Body of pancreas (tissue), 4 donors: ENCODE data around the gene HHAT. TPM values are rescaled to one million over a fixed set of nuclear protein-coding genes. Genes with fewer than 3 reads are reported as not detected.

Experiments used
- ATAC-seq: fragments of 150-250 bp; one replicate; pipeline ENCODE4 v1.9.1; 2016
- DNase-seq, 4 donors: peaks; one replicate each; pipeline ENCODE4 v3.0.0-alpha.2; 2019
- H3K27ac ChIP-seq, 4 donors: fragments of 200-600 bp; sonication (generic); 1 replicate in 3 of 4; 2 replicates in 1 of 4; pipeline versions ENCODE4 v1.5.1 to v1.6.1; 2016 to 2019; ENCODE audit warnings: mild to moderate bottlenecking in 1 of 4, mixed read lengths in 1 of 4, moderate library complexity in 1 of 4
- H3K27me3 ChIP-seq, 2 donors: fragments of 200-600 bp; sonication (generic); one replicate each; pipeline ENCODE4 v1.6.0; 2016; ENCODE audit warnings: mild to moderate bottlenecking in 1 of 2
- H3K36me3 ChIP-seq, 2 donors: fragments of 200-600 bp; sonication (generic); replicated peaks in 1 of 2; 2 replicates each; pipeline ENCODE4 v1.5.1; 2016; ENCODE audit warnings: low read depth in 2 of 2; ENCODE audit not compliant: insufficient read depth in 1 of 2
- H3K4me1 ChIP-seq: fragments of 200-600 bp; sonication (generic); one replicate; pipeline ENCODE4 v1.6.0; 2016
- H3K4me3 ChIP-seq, 2 donors: fragments of 200-600 bp; sonication (generic); 1 replicate in 1 of 2; 2 replicates in 1 of 2; pipeline ENCODE4 v1.5.1; 2016 to 2019
- H3K9me3 ChIP-seq, 3 donors: fragments of 200-600 bp; sonication (generic); 1 replicate in 2 of 3; 2 replicates in 1 of 3; pipeline ENCODE4 v1.5.1; 2016
- POLR2A ChIP-seq, 3 donors: fragments of 450-650 bp; IDR thresholded peaks; one replicate each; pipeline ENCODE4 v1.6.1; 2016; ENCODE audit warnings: antibody characterized with exemption in 3 of 3, mild to moderate bottlenecking in 2 of 3
- WGBS, 2 donors: methylation state at CpG; one replicate each; pipeline ENCODE4 v1.1.5; 2017; 5-methylcytosine and 5-hydroxymethylcytosine counted together
- intact Hi-C: fragments of 100-400 bp; cut with DNase I; formaldehyde crosslinking; loops from one replicate; pipeline ENCODE4 v1.15.1; 2023
- total RNA-seq, 2 donors: library from RNA; depleted of rRNA; stranded (reverse); fragments of >200 nt; gene quantifications; one replicate each; pipeline ENCODE4 v1.1.0, GENCODE V29; 2016
- TF ChIP-seq, protein P1 (sequence below), 7 experiments: fragments of 450-650 bp in 4 of 7; fragments of 200-600 bp in 3 of 7; sonication (generic) in 3 of 7; IDR thresholded peaks; one replicate each; pipeline ENCODE4 v1.5.1; 2016 to 2019; ENCODE audit warnings: antibody characterized with exemption in 7 of 7

The HHAT gene
- total RNA-seq, 2 donors from 2014 or later: 4.4 to 19.4 TPM

DNA sequence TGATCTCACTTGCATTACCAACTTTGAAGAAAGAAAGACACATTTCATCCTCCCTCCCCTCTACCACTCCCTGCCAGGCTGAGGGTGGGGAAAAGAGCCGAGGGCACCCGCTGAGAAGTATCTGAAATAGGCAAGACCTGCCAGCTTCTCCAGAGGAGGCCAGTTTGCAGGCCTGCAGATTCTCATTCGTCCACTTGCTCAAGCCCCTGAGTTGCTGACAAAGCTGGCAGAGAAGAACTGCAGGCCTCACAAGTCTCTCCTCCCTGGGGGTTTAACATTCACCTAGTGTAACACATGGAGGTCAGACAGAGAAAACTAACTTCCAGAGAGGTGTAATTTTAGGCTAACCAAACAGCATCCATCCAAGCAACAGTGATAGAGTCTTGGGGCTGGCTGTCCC, 376.4 kb downstream of the HHAT start:
- 77 to 93% methylated on average over 2 to 3 of the region's 3 CpGs for WGBS, 2 donors
- TF ChIP-seq POLR2A (IDR thresholded peaks at IDR 0.05): no peak
- TF ChIP-seq, protein P1, sequence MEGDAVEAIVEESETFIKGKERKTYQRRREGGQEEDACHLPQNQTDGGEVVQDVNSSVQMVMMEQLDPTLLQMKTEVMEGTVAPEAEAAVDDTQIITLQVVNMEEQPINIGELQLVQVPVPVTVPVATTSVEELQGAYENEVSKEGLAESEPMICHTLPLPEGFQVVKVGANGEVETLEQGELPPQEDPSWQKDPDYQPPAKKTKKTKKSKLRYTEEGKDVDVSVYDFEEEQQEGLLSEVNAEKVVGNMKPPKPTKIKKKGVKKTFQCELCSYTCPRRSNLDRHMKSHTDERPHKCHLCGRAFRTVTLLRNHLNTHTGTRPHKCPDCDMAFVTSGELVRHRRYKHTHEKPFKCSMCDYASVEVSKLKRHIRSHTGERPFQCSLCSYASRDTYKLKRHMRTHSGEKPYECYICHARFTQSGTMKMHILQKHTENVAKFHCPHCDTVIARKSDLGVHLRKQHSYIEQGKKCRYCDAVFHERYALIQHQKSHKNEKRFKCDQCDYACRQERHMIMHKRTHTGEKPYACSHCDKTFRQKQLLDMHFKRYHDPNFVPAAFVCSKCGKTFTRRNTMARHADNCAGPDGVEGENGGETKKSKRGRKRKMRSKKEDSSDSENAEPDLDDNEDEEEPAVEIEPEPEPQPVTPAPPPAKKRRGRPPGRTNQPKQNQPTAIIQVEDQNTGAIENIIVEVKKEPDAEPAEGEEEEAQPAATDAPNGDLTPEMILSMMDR (IDR thresholded peaks at IDR 0.05): no peak
- Histone ChIP-seq H3K4me3 (no peak overlapping the region), H3K27ac (no peak overlapping the region), H3K36me3 (no peaks in the 10 kb centered on the region), H3K4me1 (peaks cover 5% of the 10 kb centered on the region), H3K27me3 (no peaks in the 10 kb centered on the region), H3K9me3 (no peaks in the 10 kb centered on the region)
- intact Hi-C loops: no loop called here
- DNase-seq (no peak), ATAC-seq (no peak)

DNA sequence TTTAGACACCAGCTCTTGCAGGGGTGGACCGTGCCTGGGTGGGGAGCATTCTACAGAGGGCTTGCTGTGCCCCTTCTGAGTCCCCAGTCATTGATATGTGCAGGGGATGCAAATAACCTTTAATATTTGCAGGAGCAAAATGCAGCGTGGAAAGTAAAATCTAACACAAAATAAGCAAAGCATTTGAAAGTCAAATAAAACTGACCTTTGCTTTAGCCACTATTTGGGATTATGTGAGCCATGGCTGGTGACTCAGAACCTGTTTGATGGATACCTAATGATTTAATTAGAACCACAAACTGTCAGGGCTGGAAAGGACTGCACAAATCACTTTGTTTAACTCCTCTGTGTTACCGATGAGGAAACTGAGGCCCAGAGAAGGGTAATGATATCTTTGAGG, 377.5 kb downstream of the HHAT start:
- no peak overlapping the region for H3K4me3 ChIP-seq
- intact Hi-C loops: no loop called here
- no peaks in the 10 kb centered on the region for H3K27me3 ChIP-seq
- no peaks in the 10 kb centered on the region for H3K4me1 ChIP-seq
- DNase-seq (no peak), ATAC-seq (no peak)
- no peak overlapping the region for H3K27ac ChIP-seq
- WGBS, 2 donors: 64 to 75% methylated on average over 3 of the region's 3 CpGs
- H3K9me3 ChIP-seq: no peaks in the 10 kb centered on the region
- H3K36me3 ChIP-seq: no peaks in the 10 kb centered on the region
- TF ChIP-seq, protein P1 (IDR thresholded peaks at IDR 0.05): no peak
- no peak for TF ChIP-seq POLR2A (IDR thresholded peaks at IDR 0.05)

DNA sequence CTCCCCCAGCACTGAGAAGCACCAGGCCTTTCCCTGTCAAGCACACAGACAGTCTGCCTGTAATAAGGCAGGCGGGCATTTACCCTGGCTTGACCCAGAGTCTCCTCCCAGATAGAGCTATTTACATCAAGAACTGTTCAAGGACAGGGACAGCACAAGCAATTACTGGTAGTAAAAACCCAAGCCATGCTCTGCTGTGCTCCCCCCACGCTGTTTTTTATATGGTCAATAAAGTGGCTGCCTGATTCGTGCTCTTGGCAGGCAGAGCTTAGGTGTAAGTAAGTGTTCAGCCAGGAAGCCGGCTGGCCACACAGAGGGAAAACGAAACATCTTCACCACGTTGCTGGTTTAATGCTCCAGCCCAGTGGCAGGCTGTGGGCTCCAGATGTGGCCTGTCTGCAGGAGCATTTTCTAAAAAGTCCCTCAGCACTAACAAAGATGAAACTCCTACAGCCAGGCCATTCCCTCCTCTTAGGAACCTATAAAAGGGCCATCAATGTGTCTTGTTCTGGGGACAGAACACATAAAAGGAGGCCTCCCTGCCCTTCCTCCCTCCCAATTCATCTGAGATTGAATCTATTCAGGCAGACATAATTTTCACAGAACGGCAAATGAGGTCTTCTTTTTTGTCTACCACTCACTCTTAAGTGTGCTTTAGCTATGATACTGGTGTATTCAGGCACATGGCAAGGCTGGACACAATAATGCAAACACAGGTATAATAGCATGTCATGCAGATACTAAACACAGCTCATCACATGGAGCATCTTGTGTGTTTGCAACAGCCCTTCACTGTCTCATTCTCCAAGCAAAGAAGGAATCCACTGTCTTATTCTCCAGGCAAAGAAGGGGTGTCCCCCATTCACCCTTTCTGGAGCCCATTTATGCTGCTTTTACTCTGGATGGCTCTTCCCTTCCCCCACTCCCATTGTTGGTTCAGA, 378.9 kb downstream of the HHAT start:
- DNase-seq: no peak
- no peaks in the 10 kb centered on the region for H3K36me3 ChIP-seq
- H3K4me1 ChIP-seq: no peaks in the 10 kb centered on the region
- no peak overlapping the region for H3K4me3 ChIP-seq
- no peak for ATAC-seq
- TF ChIP-seq POLR2A (IDR thresholded peaks at IDR 0.05): no peak
- TF ChIP-seq, protein P1 (IDR thresholded peaks at IDR 0.05): no peak
- no peak overlapping the region for H3K27ac ChIP-seq
- H3K27me3 ChIP-seq: no peaks in the 10 kb centered on the region
- WGBS, 2 donors: 63 to 64% methylated on average over 7 of the region's 7 CpGs
- intact Hi-C loops: no loop called here
- no peaks in the 10 kb centered on the region for H3K9me3 ChIP-seq

DNA sequence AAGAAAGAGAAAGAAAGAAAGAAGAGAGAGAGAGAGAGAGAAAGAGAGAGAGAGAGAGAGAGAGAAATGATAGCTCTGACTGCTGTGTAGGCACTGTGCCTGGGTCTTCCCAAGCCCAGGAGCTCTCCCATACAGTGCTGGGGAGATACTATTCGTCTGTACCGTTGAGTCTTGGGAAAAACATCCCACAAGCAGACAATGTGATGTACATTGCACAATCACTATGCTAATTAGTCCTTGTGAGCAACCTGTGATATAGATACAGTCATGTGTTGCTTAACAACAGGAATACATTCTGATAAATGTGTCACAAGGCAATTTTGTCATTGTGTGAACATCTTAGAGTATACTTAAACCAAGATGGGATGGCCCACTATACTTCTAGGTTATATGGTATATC, 381.0 kb downstream of the HHAT start:
- H3K27me3 ChIP-seq: no peaks in the 10 kb centered on the region
- WGBS, 2 donors: 82 to 85% methylated on average over 2 of the region's 2 CpGs
- no peak overlapping the region for H3K27ac ChIP-seq
- intact Hi-C loops: no loop called here
- H3K9me3 ChIP-seq: no peaks in the 10 kb centered on the region
- no peak for ATAC-seq
- DNase-seq: no peak
- H3K4me1 ChIP-seq: no peaks in the 10 kb centered on the region
- TF ChIP-seq, protein P1 (IDR thresholded peaks at IDR 0.05): no peak
- no peak for TF ChIP-seq POLR2A (IDR thresholded peaks at IDR 0.05)
- no peaks in the 10 kb centered on the region for H3K36me3 ChIP-seq
- H3K4me3 ChIP-seq: no peak overlapping the region
